Calu3 (cell line): ENCODE measurements around the gene SOD1. TPM values are rescaled to one million over a fixed set of nuclear protein-coding genes. Genes with fewer than 3 reads are reported as not detected.

Experiments
- BruUV-seq: library from RNA; stranded (reverse); fragments of 400-500 nt; replicated peaks from 2 replicates; lab custom pipeline; 2021; lab: Mats Ljungman, UMichigan
- CTCF ChIA-PET: fragments of 300-600 bp; sonication (Branson Sonifier 250); formaldehyde crosslinking; loops from one replicate; lab custom pipeline; 2022; ENCODE audit warnings: antibody characterized with exemption; lab: Charles Lee
- DNase-seq: peaks from one replicate; pipeline ENCODE4 v3.0.0; 2022
- H3K27ac Mint-ChIP-seq: one replicate; pipeline ENCODE4 v1.8.0; 2022; ENCODE audit warnings: mixed read lengths; ENCODE audit not compliant: unreplicated experiment
- H3K27me3 Mint-ChIP-seq: one replicate; pipeline ENCODE4 v1.8.0; 2022; ENCODE audit warnings: mixed read lengths; ENCODE audit not compliant: unreplicated experiment
- H3K36me3 Mint-ChIP-seq: one replicate; pipeline ENCODE4 v1.8.0; 2022; ENCODE audit warnings: mild to moderate bottlenecking, moderate library complexity, mixed read lengths; ENCODE audit not compliant: insufficient read depth, unreplicated experiment
- H3K4me1 Mint-ChIP-seq: one replicate; pipeline ENCODE4 v1.8.0; 2022; ENCODE audit warnings: mild to moderate bottlenecking, low read depth, mixed read lengths; ENCODE audit not compliant: unreplicated experiment
- H3K4me3 Mint-ChIP-seq: one replicate; pipeline ENCODE4 v1.8.0; 2022; ENCODE audit warnings: mild to moderate bottlenecking, low read depth, moderate library complexity, mixed read lengths; ENCODE audit not compliant: unreplicated experiment
- H3K9me3 Mint-ChIP-seq: one replicate; pipeline ENCODE4 v1.8.0; 2022; ENCODE audit warnings: low read depth, mixed read lengths; ENCODE audit not compliant: unreplicated experiment
- intact Hi-C: fragments of 100-400 bp; cut with micrococcal nuclease; formaldehyde crosslinking; loops from one replicate; pipeline ENCODE4 v1.10.0; 2022; ENCODE audit not compliant: unreplicated experiment
- total RNA-seq: library from RNA; stranded (reverse); gene quantifications from 2 replicates; pipeline ENCODE4 v1.2.3, GENCODE V29; 2022
- TF ChIP-seq, protein P1 (sequence below): fragments of 200-600 bp; IDR thresholded peaks from one replicate; pipeline ENCODE4 v1.8.0; 2022; ENCODE audit warnings: antibody characterized with exemption; ENCODE audit not compliant: unreplicated experiment

SOD1 gene
- total RNA-seq, 1 experiment from 2014 or later: 223 TPM

GRCh38 chr21:31658053-31658452 is 1.4 kb upstream of the SOD1 start:
- H3K27ac Mint-ChIP-seq: no peak overlapping the region
- intact Hi-C loops: no loop called here
- no peak overlapping the region for H3K4me3 Mint-ChIP-seq
- H3K36me3 Mint-ChIP-seq: peaks cover 33% of the 10 kb centered on the region
- no peaks in the 10 kb centered on the region for H3K27me3 Mint-ChIP-seq
- BruUV-seq: no TSS peak
- TF ChIP-seq, protein P1, sequence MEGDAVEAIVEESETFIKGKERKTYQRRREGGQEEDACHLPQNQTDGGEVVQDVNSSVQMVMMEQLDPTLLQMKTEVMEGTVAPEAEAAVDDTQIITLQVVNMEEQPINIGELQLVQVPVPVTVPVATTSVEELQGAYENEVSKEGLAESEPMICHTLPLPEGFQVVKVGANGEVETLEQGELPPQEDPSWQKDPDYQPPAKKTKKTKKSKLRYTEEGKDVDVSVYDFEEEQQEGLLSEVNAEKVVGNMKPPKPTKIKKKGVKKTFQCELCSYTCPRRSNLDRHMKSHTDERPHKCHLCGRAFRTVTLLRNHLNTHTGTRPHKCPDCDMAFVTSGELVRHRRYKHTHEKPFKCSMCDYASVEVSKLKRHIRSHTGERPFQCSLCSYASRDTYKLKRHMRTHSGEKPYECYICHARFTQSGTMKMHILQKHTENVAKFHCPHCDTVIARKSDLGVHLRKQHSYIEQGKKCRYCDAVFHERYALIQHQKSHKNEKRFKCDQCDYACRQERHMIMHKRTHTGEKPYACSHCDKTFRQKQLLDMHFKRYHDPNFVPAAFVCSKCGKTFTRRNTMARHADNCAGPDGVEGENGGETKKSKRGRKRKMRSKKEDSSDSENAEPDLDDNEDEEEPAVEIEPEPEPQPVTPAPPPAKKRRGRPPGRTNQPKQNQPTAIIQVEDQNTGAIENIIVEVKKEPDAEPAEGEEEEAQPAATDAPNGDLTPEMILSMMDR: no peak
- peaks cover 18% of the 10 kb centered on the region for H3K4me1 Mint-ChIP-seq
- CTCF ChIA-PET: no interaction called here
- no peaks in the 10 kb centered on the region for H3K9me3 Mint-ChIP-seq
- DNase-seq: no peak

- Mint-ChIP-seq H3K4me1 (peaks cover 18% of the 10 kb centered on the region), H3K9me3 (no peaks in the 10 kb centered on the region), H3K27me3 (no peaks in the 10 kb centered on the region), H3K36me3 (peaks cover 35% of the 10 kb centered on the region), H3K27ac (peak overlapping the region; percentile 89), H3K4me3 (peak overlapping the region; percentile 87)
- no peak for DNase-seq
- BruUV-seq: no TSS peak
- intact Hi-C loops: no loop called here
- TF ChIP-seq, protein P1: no peak
- CTCF ChIA-PET: no interaction called here
Observed at GRCh38 chr21:31659286-31659535, 282 bp upstream of the SOD1 start.

DNA sequence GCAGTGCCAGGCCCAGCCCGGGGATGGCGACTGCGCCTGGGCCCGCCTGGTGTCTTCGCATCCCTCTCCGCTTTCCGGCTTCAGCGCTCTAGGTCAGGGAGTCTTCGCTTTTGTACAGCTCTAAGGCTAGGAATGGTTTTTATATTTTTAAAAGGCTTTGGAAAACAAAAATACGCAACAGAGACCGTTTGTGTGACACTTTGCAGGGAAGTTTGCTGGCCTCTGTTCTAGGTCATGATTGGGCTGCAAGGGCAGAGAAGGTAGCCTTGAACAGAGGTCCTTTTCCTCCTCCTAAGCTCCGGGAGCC is 719 bp downstream of the SOD1 start:
- CTCF ChIA-PET: no interaction called here
- Mint-ChIP-seq H3K4me3 (peak overlapping the region; percentile 87), H3K4me1 (peaks cover 18% of the 10 kb centered on the region), H3K36me3 (peaks cover 43% of the 10 kb centered on the region), H3K9me3 (no peaks in the 10 kb centered on the region), H3K27me3 (no peaks in the 10 kb centered on the region), H3K27ac (no peak overlapping the region)
- intact Hi-C loops: no loop called here
- DNase-seq: no peak
- TF ChIP-seq, protein P1: no peak
- no TSS peak for BruUV-seq

DNA sequence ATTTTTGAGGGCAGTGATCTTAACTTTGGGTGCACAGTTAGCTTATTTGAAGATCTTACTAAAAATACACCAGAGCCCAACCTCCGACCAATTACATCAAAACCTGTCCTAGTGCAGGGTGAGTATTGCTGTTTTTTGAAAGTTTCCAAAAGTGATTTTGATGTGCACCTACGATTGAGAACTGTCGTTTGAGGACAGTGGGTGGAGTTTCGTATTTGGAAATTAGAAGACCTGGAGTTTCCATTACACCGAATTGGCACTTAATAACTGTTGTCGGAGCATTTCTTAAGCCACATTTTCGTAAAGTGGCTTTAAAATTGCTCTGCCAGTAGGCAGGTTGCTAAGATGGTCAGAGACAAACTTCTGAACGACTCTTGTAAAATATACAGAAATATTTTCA is 1.1 kb downstream of the SOD1 start:
- Mint-ChIP-seq H3K27me3 (no peaks in the 10 kb centered on the region), H3K36me3 (peaks cover 46% of the 10 kb centered on the region), H3K4me3 (peak overlapping the region; percentile 87), H3K4me1 (peaks cover 18% of the 10 kb centered on the region), H3K9me3 (no peaks in the 10 kb centered on the region), H3K27ac (peak overlapping the region; percentile 39)
- CTCF ChIA-PET: no interaction called here
- DNase-seq: no peak
- TSS peak; percentile 72 for BruUV-seq
- intact Hi-C loops: no loop called here
- TF ChIP-seq, protein P1: no peak
